HG03342 (cell line): ENCODE data around the gene C1orf52.
"Not testable (repeated sequence)": the region's sequence is repeated elsewhere in the genome, so short reads cannot be mapped to it uniquely, and the experiment has no call there.

Source experiments
- ATAC-seq: cut with Tn5 transposase; IDR thresholded peaks from one replicate; pipeline ENCODE4 v1.9.1; 2021; ENCODE audit warnings: mild to moderate bottlenecking, moderate library complexity; ENCODE audit not compliant: unreplicated experiment

C1orf52 gene

GRCh38 chr1:85278853-85279314, 19.4 kb upstream of the C1orf52 start:
- peak; percentile 10 for ATAC-seq

GRCh38 chr1:85277802-85278201, 18.3 kb upstream of the C1orf52 start:
- no peak for ATAC-seq

- ATAC-seq = no peak
These were observed 17.6 kb upstream of the C1orf52 start for GRCh38 chr1:85276978-85277639.

- ATAC-seq = peak; percentile 96
These were observed 16.9 kb upstream of the C1orf52 start, which contains the start of gene BCL10 for GRCh38 chr1:85276215-85276977. BCL10 (minus strand) TSS chr1:85276632; CDS start chr1:85276352, 280 bp downstream.

DNA sequence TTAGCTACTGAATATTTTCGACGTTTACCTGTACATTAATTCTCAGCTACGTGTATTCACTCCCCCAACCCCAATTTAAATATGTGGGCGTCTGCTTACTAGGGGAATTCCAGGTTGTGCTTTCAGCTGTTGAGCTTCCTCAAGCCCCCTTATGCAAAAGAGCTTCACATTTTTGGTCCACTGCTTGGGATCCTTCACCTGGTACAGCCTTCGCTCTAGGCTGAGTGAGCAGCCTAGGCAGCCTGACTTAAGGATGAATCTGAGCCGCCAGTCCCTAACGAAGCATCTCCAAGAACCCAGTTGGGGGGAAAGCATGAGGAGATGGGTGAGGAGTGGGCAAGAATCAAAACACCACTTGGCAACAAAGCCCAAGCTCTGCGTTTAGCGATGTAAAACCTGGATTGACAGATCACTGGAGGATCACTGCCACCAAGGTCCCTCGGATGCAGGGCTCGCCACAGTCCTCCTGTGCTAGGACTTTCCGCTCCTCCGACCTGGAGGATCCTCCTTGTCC, 16.3 kb upstream of the C1orf52 start:
- ATAC-seq = peak; percentile 20

DNA sequence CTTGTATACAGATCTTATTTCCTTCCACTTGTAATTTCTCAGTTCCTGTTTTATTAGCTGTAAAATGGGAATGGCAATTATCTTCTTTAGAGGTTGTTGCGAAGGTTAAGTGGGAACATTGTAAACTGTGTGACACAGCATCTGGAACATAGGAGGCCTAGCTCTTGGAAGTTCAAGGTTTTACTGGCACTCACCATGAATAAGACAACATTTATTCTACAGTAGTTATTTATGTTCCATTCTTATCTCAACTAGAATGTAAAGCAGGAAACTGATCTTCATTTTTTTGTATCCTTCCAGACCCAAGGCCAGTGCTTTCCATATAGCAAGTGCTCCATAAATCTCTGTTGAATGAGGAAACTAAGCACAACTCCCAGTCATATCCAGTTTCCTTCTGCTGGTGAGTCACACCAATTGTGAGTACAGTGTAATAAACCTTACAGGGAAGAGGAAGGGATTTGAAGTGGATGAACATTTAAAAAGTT, 15.5 kb upstream of the C1orf52 start:
- no peak for ATAC-seq

DNA sequence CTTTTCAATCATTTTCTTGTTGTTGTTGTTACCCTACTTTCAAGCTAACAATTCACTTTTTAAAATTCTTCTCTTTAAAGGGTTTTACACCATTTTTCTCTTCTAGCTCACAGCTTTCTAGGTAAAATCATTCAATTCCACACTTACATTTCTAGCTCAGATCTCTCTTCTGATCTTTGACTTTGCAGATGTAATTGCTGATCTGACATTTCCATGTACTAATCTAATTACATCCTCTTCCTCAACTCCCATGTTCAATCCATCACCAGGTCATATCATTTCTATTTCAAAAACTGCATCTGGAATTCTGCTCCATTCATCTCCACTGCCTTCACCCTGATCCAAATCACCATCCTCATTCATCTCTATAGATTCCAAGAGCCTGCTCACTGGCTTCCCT, 13.9 kb upstream of the C1orf52 start:
- ATAC-seq = no peak

- no peak for ATAC-seq
These were observed 9.5 kb upstream of the C1orf52 start for GRCh38 chr1:85268801-85269585.

DNA sequence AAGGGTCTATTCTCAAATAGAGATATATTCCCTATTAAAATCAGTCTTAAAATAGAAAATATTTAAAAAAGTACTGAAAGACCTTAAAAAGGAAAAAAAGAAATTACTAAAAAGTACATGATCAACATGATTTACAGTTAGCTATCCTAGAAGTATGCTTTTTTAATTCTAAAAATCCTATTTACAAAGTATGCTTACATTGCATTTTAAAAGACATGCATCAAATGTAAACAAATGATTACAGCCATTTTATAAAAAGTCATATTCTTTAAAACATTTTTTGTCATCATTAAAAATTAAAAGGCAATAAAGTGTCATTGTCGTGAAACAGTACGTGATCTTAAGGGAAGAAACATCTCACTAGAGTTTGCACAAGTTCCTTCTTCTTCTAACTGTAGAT, 7.9 kb upstream of the C1orf52 start:
- no peak for ATAC-seq

- ATAC-seq = no peak
These were observed 4.7 kb upstream of the C1orf52 start for GRCh38 chr1:85264150-85264549.

GRCh38 chr1:85262985-85263384, 3.5 kb upstream of the C1orf52 start:
- ATAC-seq = no peak

DNA sequence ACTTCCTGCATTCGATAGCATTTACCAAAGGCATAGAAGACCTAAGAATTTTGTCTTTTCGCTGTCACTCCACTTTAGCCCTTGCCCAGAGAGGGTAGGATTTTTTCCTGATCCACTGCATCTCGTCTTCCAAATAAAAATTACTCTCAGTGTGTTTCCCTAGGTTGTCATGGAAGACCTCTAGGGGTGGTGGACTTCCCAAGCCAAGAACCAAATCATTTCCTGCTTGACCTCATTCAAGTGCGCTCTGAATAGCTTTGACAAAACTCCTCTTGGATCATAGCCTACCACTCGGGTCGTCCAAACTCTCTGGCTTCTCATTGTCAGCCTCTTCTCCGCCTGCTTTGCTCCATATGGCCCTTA, 431 bp upstream of the C1orf52 start:
- ATAC-seq = no peak

DNA sequence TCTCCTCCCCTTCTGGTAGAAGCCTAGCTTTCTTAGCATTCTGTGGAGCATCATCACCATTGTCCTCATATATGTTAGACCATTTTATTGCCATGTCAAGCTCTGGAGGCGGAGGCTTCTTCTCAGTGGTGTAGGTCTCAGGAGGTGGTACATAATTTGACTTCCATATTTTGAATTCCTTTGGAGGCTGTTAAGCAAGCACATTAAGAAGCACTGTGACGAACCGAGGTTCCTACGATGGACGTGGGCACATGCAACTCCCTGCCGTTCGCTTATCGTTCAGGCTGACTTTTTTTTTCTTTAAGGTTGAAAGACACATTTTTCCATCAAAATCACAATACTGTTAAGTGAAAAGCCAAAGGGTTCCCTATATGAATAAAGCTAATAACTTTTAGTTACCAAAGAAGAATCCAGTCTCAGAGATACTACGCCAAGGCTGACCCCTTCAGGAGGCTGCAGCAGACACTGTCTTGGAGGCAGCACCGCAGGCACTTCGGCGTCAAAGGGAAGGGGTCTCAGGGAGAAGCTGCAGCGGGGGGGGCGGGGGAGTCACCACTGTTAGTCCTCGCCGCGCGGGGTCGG, 835 bp downstream of the C1orf52 start:
- no peak for ATAC-seq

GRCh38 chr1:85249042-85249441, 10.4 kb downstream of the C1orf52 start:
- not testable (repeated sequence) for ATAC-seq

- no peak for ATAC-seq
These were observed 13.6 kb downstream of the C1orf52 start for GRCh38 chr1:85245891-85246290.

DNA sequence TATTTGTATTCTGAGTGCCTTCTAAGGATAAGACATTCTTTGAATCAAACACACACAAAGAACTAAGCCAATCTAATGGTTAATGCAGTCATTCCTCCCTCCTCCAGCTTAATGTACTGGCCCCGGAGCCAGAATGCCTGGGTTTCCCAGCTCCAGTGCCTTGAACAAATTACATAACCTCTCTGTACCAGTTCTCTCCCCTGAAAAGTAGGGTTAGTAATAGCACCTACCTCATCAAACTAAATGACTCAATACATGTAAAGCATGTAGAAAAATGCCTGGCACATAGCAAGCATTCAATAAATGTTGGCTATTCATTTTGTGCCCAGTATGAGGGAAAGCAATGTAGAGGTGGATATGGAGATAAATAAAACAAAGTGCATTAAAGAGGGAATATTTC, 14.0 kb downstream of the C1orf52 start:
- no peak for ATAC-seq

DNA sequence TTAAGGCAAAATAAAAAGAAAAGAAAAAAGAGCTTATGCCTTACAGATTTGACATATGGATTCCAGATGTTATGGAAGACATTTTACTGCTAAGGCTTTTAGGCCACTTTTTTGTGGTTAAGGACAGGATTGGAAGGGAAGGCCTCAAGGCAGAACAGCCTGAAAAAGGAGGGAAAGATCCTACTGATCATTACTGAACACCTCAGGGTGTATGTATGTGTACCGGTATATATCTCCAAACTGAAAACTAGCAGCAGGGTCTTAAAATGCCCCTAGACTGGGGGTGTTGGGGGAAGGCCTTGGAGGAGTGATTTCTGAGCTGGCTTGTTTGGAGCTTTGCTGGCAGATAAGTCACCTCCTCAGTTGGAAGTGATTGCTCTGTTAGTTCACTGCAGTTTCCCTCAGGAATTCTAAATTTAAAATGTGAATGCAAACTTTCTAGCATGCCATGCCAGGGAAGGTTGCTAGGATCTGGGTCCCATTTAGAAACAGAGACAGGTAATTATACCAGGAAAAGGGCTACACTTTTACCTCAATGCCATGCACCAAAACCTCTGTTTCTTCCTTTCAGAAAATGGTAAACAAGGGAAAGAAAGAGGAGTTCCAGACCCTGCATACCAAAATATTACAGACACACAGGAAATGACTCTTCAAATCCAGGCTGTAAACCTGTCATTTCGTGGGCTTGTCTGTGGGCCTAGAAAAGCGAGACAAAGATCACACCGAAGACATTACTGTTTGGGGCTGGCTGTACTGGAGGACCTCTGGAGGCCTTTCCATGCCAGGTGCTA, 15.0 kb downstream of the C1orf52 start:
- ATAC-seq = no peak

GRCh38 chr1:85243372-85243771, 16.1 kb downstream of the C1orf52 start:
- no peak for ATAC-seq

DNA sequence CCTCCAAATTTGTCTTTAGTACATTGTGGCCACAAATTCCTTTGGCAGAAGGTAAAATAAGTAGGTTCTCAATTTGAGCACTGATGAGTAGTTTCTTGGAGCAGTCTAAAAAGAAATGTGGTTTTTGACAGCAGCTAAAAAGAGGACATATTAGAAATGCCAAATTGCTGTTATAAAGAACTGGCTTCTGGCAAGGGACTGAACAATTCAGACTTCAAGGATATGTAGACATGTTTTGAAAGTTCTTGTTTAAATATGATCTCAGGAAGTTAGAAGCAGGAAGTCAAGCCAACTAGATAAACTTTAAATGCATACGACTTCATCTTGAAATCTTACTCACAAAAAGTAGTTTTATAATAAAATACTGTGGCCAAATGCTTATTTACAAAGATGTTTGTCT, 18.8 kb downstream of the C1orf52 start:
- ATAC-seq = no peak

- ATAC-seq = no peak
These were observed 19.3 kb downstream of the C1orf52 start for GRCh38 chr1:85240174-85240601.
